Measurements from ENCODE around the gene NHLRC2.

The NHLRC2 gene

GRCh38 chr10:113945687-113946085 lies 91.2 kb downstream of the NHLRC2 start:
- no peaks in the 10 kb centered on the region for H3K36me3 ChIP-seq (ENCODE audit: control insufficient read depth, insufficient read depth, low read length)
- no peak overlapping the region for H3K4me3 ChIP-seq (ENCODE audit: low read length)
- H2BK5ac ChIP-seq (ENCODE audit: low read length): no peak overlapping the region
- H3K27ac ChIP-seq (ENCODE audit: low read depth, low read length): no peak overlapping the region
- no peak overlapping the region for H3K9ac ChIP-seq (ENCODE audit: low read length)
- H3K4me2 ChIP-seq (ENCODE audit: low read length): no peak overlapping the region
- no peak overlapping the region for H3K4ac ChIP-seq (ENCODE audit: low read depth, low read length)
- no peak overlapping the region for H2BK15ac ChIP-seq (replicated peaks; ENCODE audit: low read depth)
- no peak overlapping the region for H2BK120ac ChIP-seq (ENCODE audit: low read depth, low read length)
- no peak overlapping the region for H3K23ac ChIP-seq (ENCODE audit: low read length)
- H3K4me1 ChIP-seq (ENCODE audit: control insufficient read depth, low read depth, low read length): no peaks in the 10 kb centered on the region
- H3K79me1 ChIP-seq (ENCODE audit: low read length): no peaks in the 10 kb centered on the region
- no peak overlapping the region for H2AK5ac ChIP-seq (ENCODE audit: low read length)
- no peak overlapping the region for H4K8ac ChIP-seq (ENCODE audit: low read depth, low read length)
- no CpG with 5 or more reads among the region's 4 CpGs for WGBS (ENCODE audit: extremely low coverage, insufficient coverage, low lambda C conversion rate)
- no peak overlapping the region for H3K56ac ChIP-seq (ENCODE audit: low read length)
- H3K18ac ChIP-seq (ENCODE audit: low read length): no peak overlapping the region
- H3K27me3 ChIP-seq (ENCODE audit: insufficient read depth, low read length, poor library complexity): no peaks in the 10 kb centered on the region
- H4K5ac ChIP-seq (ENCODE audit: low read length): no peak overlapping the region
- H3K79me2 ChIP-seq (ENCODE audit: control insufficient read depth, insufficient read depth, low read length): no peaks in the 10 kb centered on the region
- DNase-seq: no peak

GRCh38 chr10:113947184-113948041 lies 93.0 kb downstream of the NHLRC2 start:
- Histone ChIP-seq H3K79me2 (ENCODE audit: control insufficient read depth, insufficient read depth, low read length) (no peaks in the 10 kb centered on the region), H3K79me1 (ENCODE audit: low read length) (no peaks in the 10 kb centered on the region), H2BK120ac (ENCODE audit: low read depth, low read length) (no peak overlapping the region), H2BK5ac (ENCODE audit: low read length) (no peak overlapping the region), H4K8ac (ENCODE audit: low read depth, low read length) (no peak overlapping the region), H2BK15ac (replicated peaks; ENCODE audit: low read depth) (no peak overlapping the region), H3K27ac (ENCODE audit: low read depth, low read length) (no peak overlapping the region), H2AK5ac (ENCODE audit: low read length) (no peak overlapping the region), H4K5ac (ENCODE audit: low read length) (no peak overlapping the region), H3K36me3 (ENCODE audit: control insufficient read depth, insufficient read depth, low read length) (no peaks in the 10 kb centered on the region), H3K23ac (ENCODE audit: low read length) (no peak overlapping the region), H3K18ac (ENCODE audit: low read length) (no peak overlapping the region), H3K4me2 (ENCODE audit: low read length) (no peak overlapping the region), H3K9ac (ENCODE audit: low read length) (no peak overlapping the region), H3K4me3 (ENCODE audit: low read length) (no peak overlapping the region), H3K27me3 (ENCODE audit: insufficient read depth, low read length, poor library complexity) (no peaks in the 10 kb centered on the region), H3K4ac (ENCODE audit: low read depth, low read length) (no peak overlapping the region), H3K56ac (ENCODE audit: low read length) (no peak overlapping the region), H3K4me1 (ENCODE audit: control insufficient read depth, low read depth, low read length) (no peaks in the 10 kb centered on the region)
- DNase-seq: no peak
- no CpG with 5 or more reads among the region's 12 CpGs for WGBS (ENCODE audit: extremely low coverage, insufficient coverage, low lambda C conversion rate)

GRCh38 chr10:113948048-113948447 lies 93.6 kb downstream of the NHLRC2 start:
- Histone ChIP-seq H3K4me2 (ENCODE audit: low read length) (no peak overlapping the region), H3K18ac (ENCODE audit: low read length) (no peak overlapping the region), H3K9ac (ENCODE audit: low read length) (no peak overlapping the region), H2BK5ac (ENCODE audit: low read length) (no peak overlapping the region), H2AK5ac (ENCODE audit: low read length) (no peak overlapping the region), H3K4ac (ENCODE audit: low read depth, low read length) (no peak overlapping the region), H2BK15ac (replicated peaks; ENCODE audit: low read depth) (no peak overlapping the region), H4K5ac (ENCODE audit: low read length) (no peak overlapping the region), H3K79me1 (ENCODE audit: low read length) (no peaks in the 10 kb centered on the region), H3K36me3 (ENCODE audit: control insufficient read depth, insufficient read depth, low read length) (no peaks in the 10 kb centered on the region), H2BK120ac (ENCODE audit: low read depth, low read length) (no peak overlapping the region), H3K27me3 (ENCODE audit: insufficient read depth, low read length, poor library complexity) (no peaks in the 10 kb centered on the region), H3K4me1 (ENCODE audit: control insufficient read depth, low read depth, low read length) (no peaks in the 10 kb centered on the region), H3K56ac (ENCODE audit: low read length) (no peak overlapping the region), H3K4me3 (ENCODE audit: low read length) (no peak overlapping the region), H3K23ac (ENCODE audit: low read length) (no peak overlapping the region), H3K27ac (ENCODE audit: low read depth, low read length) (no peak overlapping the region), H4K8ac (ENCODE audit: low read depth, low read length) (no peak overlapping the region), H3K79me2 (ENCODE audit: control insufficient read depth, insufficient read depth, low read length) (no peaks in the 10 kb centered on the region)
- DNase-seq: no peak
- no CpG with 5 or more reads among the region's 4 CpGs for WGBS (ENCODE audit: extremely low coverage, insufficient coverage, low lambda C conversion rate)

- no peaks in the 10 kb centered on the region for H3K27me3 ChIP-seq (ENCODE audit: insufficient read depth, low read length, poor library complexity)
- no peak overlapping the region for H4K8ac ChIP-seq (ENCODE audit: low read depth, low read length)
- H3K36me3 ChIP-seq (ENCODE audit: control insufficient read depth, insufficient read depth, low read length): no peaks in the 10 kb centered on the region
- no peak overlapping the region for H3K4ac ChIP-seq (ENCODE audit: low read depth, low read length)
- no peak for DNase-seq
- H3K4me2 ChIP-seq (ENCODE audit: low read length): no peak overlapping the region
- no peak overlapping the region for H3K4me3 ChIP-seq (ENCODE audit: low read length)
- no peak overlapping the region for H3K18ac ChIP-seq (ENCODE audit: low read length)
- no peak overlapping the region for H3K23ac ChIP-seq (ENCODE audit: low read length)
- H3K27ac ChIP-seq (ENCODE audit: low read depth, low read length): no peak overlapping the region
- no peak overlapping the region for H2BK120ac ChIP-seq (ENCODE audit: low read depth, low read length)
- H3K79me1 ChIP-seq (ENCODE audit: low read length): no peaks in the 10 kb centered on the region
- H4K5ac ChIP-seq (ENCODE audit: low read length): no peak overlapping the region
- no peaks in the 10 kb centered on the region for H3K79me2 ChIP-seq (ENCODE audit: control insufficient read depth, insufficient read depth, low read length)
- no peaks in the 10 kb centered on the region for H3K4me1 ChIP-seq (ENCODE audit: control insufficient read depth, low read depth, low read length)
- no peak overlapping the region for H3K9ac ChIP-seq (ENCODE audit: low read length)
- no peak overlapping the region for H2AK5ac ChIP-seq (ENCODE audit: low read length)
- no peak overlapping the region for H2BK15ac ChIP-seq (replicated peaks; ENCODE audit: low read depth)
- H2BK5ac ChIP-seq (ENCODE audit: low read length): no peak overlapping the region
- H3K56ac ChIP-seq (ENCODE audit: low read length): no peak overlapping the region
Measured at GRCh38 chr10:113950268-113950667, 95.8 kb downstream of the NHLRC2 start.

- no peaks in the 10 kb centered on the region for H3K79me2 ChIP-seq (ENCODE audit: control insufficient read depth, insufficient read depth, low read length)
- no peak overlapping the region for H3K9ac ChIP-seq (ENCODE audit: low read length)
- H2BK5ac ChIP-seq (ENCODE audit: low read length): no peak overlapping the region
- H2AK5ac ChIP-seq (ENCODE audit: low read length): no peak overlapping the region
- no CpG with 5 or more reads among the region's 2 CpGs for WGBS (ENCODE audit: extremely low coverage, insufficient coverage, low lambda C conversion rate)
- H3K4me1 ChIP-seq (ENCODE audit: control insufficient read depth, low read depth, low read length): no peaks in the 10 kb centered on the region
- H3K23ac ChIP-seq (ENCODE audit: low read length): no peak overlapping the region
- no peak overlapping the region for H3K18ac ChIP-seq (ENCODE audit: low read length)
- no peak overlapping the region for H3K4me2 ChIP-seq (ENCODE audit: low read length)
- no peaks in the 10 kb centered on the region for H3K79me1 ChIP-seq (ENCODE audit: low read length)
- peak; percentile 29 for DNase-seq
- H3K56ac ChIP-seq (ENCODE audit: low read length): no peak overlapping the region
- H3K4ac ChIP-seq (ENCODE audit: low read depth, low read length): peak overlapping the region; percentile 7
- no peak overlapping the region for H2BK120ac ChIP-seq (ENCODE audit: low read depth, low read length)
- H2BK15ac ChIP-seq (replicated peaks; ENCODE audit: low read depth): no peak overlapping the region
- H3K4me3 ChIP-seq (ENCODE audit: low read length): no peak overlapping the region
- H3K27me3 ChIP-seq (ENCODE audit: insufficient read depth, low read length, poor library complexity): no peaks in the 10 kb centered on the region
- no peak overlapping the region for H4K5ac ChIP-seq (ENCODE audit: low read length)
- no peak overlapping the region for H3K27ac ChIP-seq (ENCODE audit: low read depth, low read length)
- H3K36me3 ChIP-seq (ENCODE audit: control insufficient read depth, insufficient read depth, low read length): no peaks in the 10 kb centered on the region
- no peak overlapping the region for H4K8ac ChIP-seq (ENCODE audit: low read depth, low read length)
Measured at GRCh38 chr10:113953505-113954272, 99.2 kb downstream of the NHLRC2 start.
